Measurements from ENCODE around the gene PHYHIPL. TPM values are rescaled to one million over a fixed set of nuclear protein-coding genes. Genes with fewer than 3 reads are reported as not detected.

PHYHIPL gene
- total RNA-seq, 3 donors from 2014 or later = under 0.01 to 0.44 (median under 0.01) TPM

GRCh38 chr10:59240582-59241183 is 64.2 kb downstream of the PHYHIPL start:
- H3K4me3 ChIP-seq = no peak overlapping the region
- no peaks in the 10 kb centered on the region for H3K27me3 ChIP-seq
- no peaks in the 10 kb centered on the region for H3K9me3 ChIP-seq
- H3K4me1 ChIP-seq = no peaks in the 10 kb centered on the region
- DNase-seq (ENCODE audit: low spot score in 2 of 2) = no peak
- no peaks in the 10 kb centered on the region for H3K36me3 ChIP-seq
- TF ChIP-seq CTCF (IDR thresholded peaks at IDR 0.05) = peak; percentile 48 to 85 (median 74)
- TF ChIP-seq POLR2AphosphoS5 (IDR thresholded peaks at IDR 0.05) = no peak
- TF ChIP-seq POLR2A (IDR thresholded peaks at IDR 0.05) = no peak
- intact Hi-C loops (cut with DNase I; ENCODE audit: low total_unique reads) = no loop called here
- H3K27ac ChIP-seq = no peak overlapping the region

GRCh38 chr10:59242057-59242456 is 65.6 kb downstream of the PHYHIPL start:
- TF ChIP-seq CTCF (IDR thresholded peaks at IDR 0.05) (no peak), POLR2A (IDR thresholded peaks at IDR 0.05) (no peak), POLR2AphosphoS5 (IDR thresholded peaks at IDR 0.05) (no peak)
- H3K27me3 ChIP-seq = no peaks in the 10 kb centered on the region
- no peaks in the 10 kb centered on the region for H3K9me3 ChIP-seq
- H3K4me3 ChIP-seq = no peak overlapping the region
- intact Hi-C loops (cut with DNase I; ENCODE audit: low total_unique reads) = no loop called here
- H3K4me1 ChIP-seq = no peaks in the 10 kb centered on the region
- DNase-seq (ENCODE audit: low spot score in 2 of 2) = no peak
- no peak overlapping the region for H3K27ac ChIP-seq
- H3K36me3 ChIP-seq = no peaks in the 10 kb centered on the region

GRCh38 chr10:59242991-59243390 is 66.5 kb downstream of the PHYHIPL start:
- H3K27ac ChIP-seq = no peak overlapping the region

GRCh38 chr10:59243611-59244195 is 67.3 kb downstream of the PHYHIPL start:
- Histone ChIP-seq H3K27ac (no peak overlapping the region), H3K36me3 (no peaks in the 10 kb centered on the region), H3K27me3 (no peaks in the 10 kb centered on the region), H3K4me1 (no peaks in the 10 kb centered on the region), H3K4me3 (no peak overlapping the region), H3K9me3 (no peaks in the 10 kb centered on the region)
- DNase-seq (ENCODE audit: low spot score in 2 of 2) = no peak
- TF ChIP-seq POLR2A (IDR thresholded peaks at IDR 0.05) (no peak), POLR2AphosphoS5 (IDR thresholded peaks at IDR 0.05) (no peak), CTCF (IDR thresholded peaks at IDR 0.05) (no peak)
- intact Hi-C loops (cut with DNase I; ENCODE audit: low total_unique reads) = no loop called here

More at GRCh38 chr10:59242991-59243390, 66.5 kb downstream of the PHYHIPL start:
- Histone ChIP-seq H3K4me1 (no peaks in the 10 kb centered on the region), H3K36me3 (no peaks in the 10 kb centered on the region), H3K4me3 (no peak overlapping the region), H3K9me3 (no peaks in the 10 kb centered on the region), H3K27me3 (no peaks in the 10 kb centered on the region)
- intact Hi-C loops (cut with DNase I; ENCODE audit: low total_unique reads) = no loop called here
- TF ChIP-seq CTCF (IDR thresholded peaks at IDR 0.05) (no peak), POLR2A (IDR thresholded peaks at IDR 0.05) (no peak), POLR2AphosphoS5 (IDR thresholded peaks at IDR 0.05) (no peak)
- no peak for DNase-seq (ENCODE audit: low spot score in 2 of 2)

- no peak overlapping the region for H3K27ac ChIP-seq
- TF ChIP-seq CTCF (IDR thresholded peaks at IDR 0.05) (no peak), POLR2A (IDR thresholded peaks at IDR 0.05) (no peak)
- no peaks in the 10 kb centered on the region for H3K4me1 ChIP-seq
- no peaks in the 10 kb centered on the region for H3K27me3 ChIP-seq
- H3K4me3 ChIP-seq = no peak overlapping the region
- H3K36me3 ChIP-seq = no peaks in the 10 kb centered on the region
- no peak for DNase-seq (ENCODE audit: low spot score in 2 of 2)
- no peaks in the 10 kb centered on the region for H3K9me3 ChIP-seq
- intact Hi-C loops (cut with DNase I; ENCODE audit: low total_unique reads) = no loop called here
Measured at GRCh38 chr10:59244871-59245270, 68.4 kb downstream of the PHYHIPL start.
